Measurements from ENCODE around the gene RFX3.
A peak's percentile ranks its signal among the peaks of the same experiment; 100 is the strongest.

The RFX3 gene

DNA sequence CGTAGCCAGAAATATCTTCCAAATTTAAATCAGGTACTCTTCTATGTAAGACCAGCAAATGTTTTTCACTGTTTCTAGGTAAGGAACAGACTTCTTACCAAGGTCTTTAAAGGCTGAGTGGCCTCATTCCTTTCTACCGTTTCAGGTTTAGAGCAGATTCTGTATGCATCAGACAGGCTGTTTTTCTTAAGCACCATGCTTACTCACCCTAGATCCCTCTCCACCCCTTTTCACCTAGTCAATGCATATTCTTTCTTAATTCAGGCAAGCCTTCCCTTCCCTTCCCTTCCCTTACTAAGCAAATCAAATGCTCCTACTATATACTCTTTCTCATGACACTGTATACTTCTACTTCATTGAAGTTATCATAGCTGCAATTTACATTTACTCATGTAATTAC lies 70.7 kb downstream of the RFX3 start:
- no peak overlapping the region for H3K4me3 ChIP-seq (ENCODE audit: low read depth, low read length)
- TF ChIP-seq, protein P1, sequence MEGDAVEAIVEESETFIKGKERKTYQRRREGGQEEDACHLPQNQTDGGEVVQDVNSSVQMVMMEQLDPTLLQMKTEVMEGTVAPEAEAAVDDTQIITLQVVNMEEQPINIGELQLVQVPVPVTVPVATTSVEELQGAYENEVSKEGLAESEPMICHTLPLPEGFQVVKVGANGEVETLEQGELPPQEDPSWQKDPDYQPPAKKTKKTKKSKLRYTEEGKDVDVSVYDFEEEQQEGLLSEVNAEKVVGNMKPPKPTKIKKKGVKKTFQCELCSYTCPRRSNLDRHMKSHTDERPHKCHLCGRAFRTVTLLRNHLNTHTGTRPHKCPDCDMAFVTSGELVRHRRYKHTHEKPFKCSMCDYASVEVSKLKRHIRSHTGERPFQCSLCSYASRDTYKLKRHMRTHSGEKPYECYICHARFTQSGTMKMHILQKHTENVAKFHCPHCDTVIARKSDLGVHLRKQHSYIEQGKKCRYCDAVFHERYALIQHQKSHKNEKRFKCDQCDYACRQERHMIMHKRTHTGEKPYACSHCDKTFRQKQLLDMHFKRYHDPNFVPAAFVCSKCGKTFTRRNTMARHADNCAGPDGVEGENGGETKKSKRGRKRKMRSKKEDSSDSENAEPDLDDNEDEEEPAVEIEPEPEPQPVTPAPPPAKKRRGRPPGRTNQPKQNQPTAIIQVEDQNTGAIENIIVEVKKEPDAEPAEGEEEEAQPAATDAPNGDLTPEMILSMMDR (IDR thresholded peaks at IDR 0.05; ENCODE audit: borderline replicate concordance, insufficient read depth, low read depth, low read length): no peak

DNA sequence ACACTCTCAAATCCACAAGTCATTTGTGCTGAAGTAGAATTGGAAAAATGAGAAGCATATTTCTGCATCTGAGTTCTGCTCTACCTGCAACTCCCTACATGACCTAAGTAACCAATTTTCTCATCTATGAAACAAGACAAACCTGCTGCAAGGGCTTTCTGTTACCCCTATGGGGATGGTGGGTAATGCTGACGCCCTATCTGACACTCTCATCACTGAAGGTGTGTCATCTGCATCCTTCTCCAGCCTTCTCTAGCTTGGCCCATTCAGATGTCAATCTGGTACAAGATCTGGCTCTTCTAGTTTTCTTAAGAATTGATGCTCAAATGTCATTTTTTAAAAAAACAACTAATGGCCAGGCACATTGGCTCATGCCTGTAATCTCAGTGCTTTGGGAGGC lies 73.8 kb downstream of the RFX3 start:
- TF ChIP-seq, protein P1 (IDR thresholded peaks at IDR 0.05; ENCODE audit: borderline replicate concordance, insufficient read depth, low read depth, low read length): no peak
- H3K4me3 ChIP-seq (ENCODE audit: low read depth, low read length): no peak overlapping the region

DNA sequence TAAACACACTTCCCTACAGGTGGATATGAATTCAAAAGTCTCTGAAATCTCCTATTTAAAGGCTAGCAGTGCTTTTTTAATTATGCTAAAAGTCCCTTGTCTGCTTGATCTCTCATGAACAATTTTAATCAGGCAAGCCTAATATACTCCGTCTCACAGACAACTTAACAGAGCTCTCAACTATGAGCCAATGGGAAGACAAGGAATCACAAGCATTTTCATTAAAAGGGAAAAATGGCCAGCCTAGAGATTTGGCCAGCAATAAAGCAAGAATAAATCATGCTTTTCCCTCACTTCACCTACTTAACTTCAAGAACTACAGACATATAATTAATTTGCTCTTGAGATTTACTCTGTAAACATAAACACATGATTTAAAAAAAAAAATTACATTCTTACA lies 78.0 kb downstream of the RFX3 start:
- no peak overlapping the region for H3K4me3 ChIP-seq (ENCODE audit: low read depth, low read length)
- TF ChIP-seq, protein P1 (IDR thresholded peaks at IDR 0.05; ENCODE audit: borderline replicate concordance, insufficient read depth, low read depth, low read length): no peak

DNA sequence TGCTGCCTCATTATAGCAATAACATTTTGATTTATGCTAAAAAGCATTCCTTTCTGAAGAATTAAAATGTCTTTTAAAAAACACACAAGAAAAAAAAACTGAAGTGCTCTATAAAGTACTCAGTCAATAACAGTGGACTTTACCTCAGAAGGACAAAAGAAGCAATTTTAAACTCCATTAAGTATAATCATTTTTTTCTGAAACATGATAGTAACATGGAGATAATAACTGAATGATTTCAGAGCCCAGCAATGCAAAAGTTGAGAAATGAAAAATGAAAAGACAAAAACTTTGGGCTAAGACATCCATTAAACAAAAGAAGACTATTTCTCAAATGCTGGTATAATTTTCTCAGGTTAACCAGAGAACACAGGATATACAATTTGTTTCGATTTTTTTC lies 78.7 kb downstream of the RFX3 start:
- TF ChIP-seq, protein P1 (IDR thresholded peaks at IDR 0.05; ENCODE audit: borderline replicate concordance, insufficient read depth, low read depth, low read length): no peak
- no peak overlapping the region for H3K4me3 ChIP-seq (ENCODE audit: low read depth, low read length)

DNA sequence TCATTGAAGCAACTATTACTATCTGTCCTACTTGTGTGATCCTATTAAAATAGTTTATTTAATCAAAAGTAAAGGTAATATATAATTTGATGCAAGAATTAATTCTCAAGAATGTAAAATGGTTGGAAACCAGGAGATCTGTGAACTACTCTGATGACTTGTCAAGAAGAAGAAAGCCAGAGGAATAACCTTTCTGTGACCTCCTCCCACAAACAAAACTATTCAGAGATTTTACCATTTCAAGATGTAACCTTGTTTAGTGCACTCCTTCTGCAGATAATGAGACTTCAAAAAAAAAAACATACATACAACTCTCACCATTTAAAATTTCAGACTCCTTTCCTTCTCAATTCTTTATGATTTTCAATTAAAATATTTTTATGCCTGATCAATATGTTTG lies 79.5 kb downstream of the RFX3 start:
- no peak overlapping the region for H3K4me3 ChIP-seq (ENCODE audit: low read depth, low read length)
- TF ChIP-seq, protein P1 (IDR thresholded peaks at IDR 0.05; ENCODE audit: borderline replicate concordance, insufficient read depth, low read depth, low read length): no peak

DNA sequence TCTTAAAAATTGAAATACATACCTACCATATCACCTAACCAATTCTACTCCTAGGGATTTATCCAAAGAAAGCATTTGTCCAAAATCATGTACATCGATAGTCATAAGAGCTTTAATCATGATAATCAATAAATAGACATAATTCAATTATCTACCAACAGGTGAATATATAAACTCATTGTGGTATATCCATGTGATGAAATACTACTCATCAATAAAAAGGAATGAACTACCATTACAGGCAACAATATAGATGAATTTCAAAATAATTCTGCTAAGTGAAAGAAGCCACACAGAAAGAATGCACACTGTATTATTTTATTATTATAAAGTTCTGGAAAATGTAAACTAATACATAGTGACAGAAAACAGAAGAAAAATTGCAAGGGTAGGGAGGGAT lies 81.8 kb downstream of the RFX3 start:
- TF ChIP-seq, protein P1 (IDR thresholded peaks at IDR 0.05; ENCODE audit: borderline replicate concordance, insufficient read depth, low read depth, low read length): no peak
- H3K4me3 ChIP-seq (ENCODE audit: low read depth, low read length): no peak overlapping the region

DNA sequence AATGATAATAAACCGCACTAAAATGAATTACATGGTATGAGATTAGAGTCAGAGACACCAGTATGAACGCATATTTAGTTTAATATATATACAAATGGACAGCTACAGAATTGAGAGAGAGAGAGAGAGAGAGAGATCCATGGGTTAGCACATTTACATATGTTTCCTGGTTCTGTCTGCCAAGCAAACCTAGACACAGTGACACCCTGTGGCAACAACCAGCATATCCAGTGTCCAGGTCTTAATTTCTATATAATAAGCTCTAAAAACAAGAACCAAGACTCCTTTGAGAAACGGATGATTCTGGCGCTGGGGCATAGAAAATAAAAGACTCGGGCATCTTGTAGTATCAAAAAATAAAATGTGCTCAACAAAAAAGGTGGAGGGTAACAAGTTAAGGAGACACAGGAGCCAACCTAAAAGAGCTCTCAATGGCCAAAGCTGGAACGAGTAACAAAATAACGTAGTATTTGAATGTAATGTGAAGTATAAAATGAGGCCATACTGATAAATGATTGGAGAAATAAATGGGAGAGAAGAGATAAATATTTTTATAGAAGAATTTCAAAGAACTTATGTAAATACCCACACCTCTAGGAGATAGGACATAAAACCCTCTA lies 84.5 kb downstream of the RFX3 start:
- H3K4me3 ChIP-seq (ENCODE audit: low read depth, low read length): no peak overlapping the region
- TF ChIP-seq, protein P1 (IDR thresholded peaks at IDR 0.05; ENCODE audit: borderline replicate concordance, insufficient read depth, low read depth, low read length): peak; percentile 56; the same call in 1 of the 2 replicates

Data from GM12875 (cell line).